HG03571 (cell line): Measurements from ENCODE around the gene CTNNA2.

Experiments used
- ATAC-seq: cut with Tn5 transposase; IDR thresholded peaks from one replicate; pipeline ENCODE4 v1.9.1; 2021; ENCODE audit not compliant: unreplicated experiment

Gene CTNNA2

GRCh38 chr2:79975791-79976565, 463.1 kb downstream of the CTNNA2 start:
- ATAC-seq, result no peak

DNA sequence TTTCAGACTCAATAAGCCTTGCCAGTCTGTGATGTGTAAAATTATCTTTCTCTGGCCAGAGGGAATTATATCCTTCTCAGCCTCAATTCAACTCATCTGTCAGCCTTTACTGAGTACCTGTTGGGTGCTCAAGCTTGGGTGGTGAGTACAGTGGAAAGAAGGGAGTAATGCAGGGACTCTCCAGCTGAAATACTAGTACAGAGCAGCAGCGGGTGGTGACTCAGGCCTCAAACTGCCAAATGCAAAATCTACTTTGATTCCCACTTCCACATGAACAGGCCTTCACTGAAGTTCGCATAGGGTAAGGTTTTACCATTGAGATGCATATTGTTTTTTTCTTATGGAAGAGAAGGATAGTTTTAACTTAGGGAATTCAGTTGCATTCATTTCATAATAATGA, 464.9 kb downstream of the CTNNA2 start:
- ATAC-seq, result no peak

DNA sequence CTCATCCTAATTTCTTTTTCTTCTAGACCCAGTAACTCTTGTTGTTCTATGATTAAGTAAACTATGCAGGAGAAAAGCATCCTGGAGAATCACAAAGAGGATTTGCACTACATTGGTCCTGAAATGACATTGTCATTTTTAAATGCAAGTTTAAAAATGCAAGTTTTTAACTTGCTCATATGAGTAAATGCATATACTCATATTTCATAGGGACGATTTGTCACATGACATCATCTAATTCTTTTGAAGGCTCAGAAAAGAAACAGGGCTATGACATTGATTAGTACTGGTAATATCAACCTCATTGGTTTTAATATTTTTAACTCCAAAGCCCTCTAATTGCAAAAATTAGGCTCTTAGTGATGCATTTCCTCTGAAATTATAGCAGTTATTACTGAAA, 467.3 kb downstream of the CTNNA2 start:
- no peak for ATAC-seq

DNA sequence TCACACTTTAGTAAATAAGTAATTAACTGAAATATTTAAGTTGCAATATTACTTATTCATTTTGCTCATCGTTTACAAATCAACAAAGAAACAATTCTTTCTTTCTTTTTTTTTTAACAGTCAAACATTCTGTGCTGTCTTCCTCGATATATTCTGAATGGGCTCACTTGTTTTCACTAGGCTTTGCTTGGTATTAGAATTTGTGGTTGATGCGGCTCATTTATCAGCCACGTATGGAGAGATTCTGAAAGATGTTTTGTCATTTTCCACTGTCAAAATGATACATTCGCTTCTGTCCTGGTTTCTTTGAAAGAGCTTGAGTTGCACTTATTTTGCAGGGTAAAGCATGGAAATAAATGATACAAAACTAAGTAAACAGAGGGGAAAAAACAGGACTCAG, 468.0 kb downstream of the CTNNA2 start:
- no peak for ATAC-seq

- ATAC-seq, result no peak
Observed at GRCh38 chr2:79981316-79981715, 468.5 kb downstream of the CTNNA2 start.

- ATAC-seq, result no peak
Observed at GRCh38 chr2:79982445-79982844, 469.6 kb downstream of the CTNNA2 start.

DNA sequence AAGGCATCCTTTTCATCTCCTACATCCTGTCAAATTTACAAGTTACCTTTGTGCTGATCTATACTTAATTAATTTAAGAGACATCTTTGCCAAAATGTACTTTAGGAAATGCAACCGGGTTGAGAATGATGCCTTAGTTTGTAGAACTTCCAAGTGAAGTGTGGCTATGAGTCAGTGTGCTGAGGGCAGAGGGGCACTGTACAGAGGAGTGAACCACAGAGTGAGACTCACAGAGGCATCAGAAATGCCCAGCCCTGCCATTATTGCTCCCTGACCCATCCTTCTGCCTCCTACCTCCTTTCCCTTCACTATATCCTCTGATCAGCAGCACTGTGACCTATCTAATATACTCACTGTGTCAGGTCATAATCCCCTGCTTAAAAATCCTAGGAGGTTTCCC, 471.6 kb downstream of the CTNNA2 start:
- ATAC-seq, result no peak

GRCh38 chr2:79985145-79985544, 472.3 kb downstream of the CTNNA2 start:
- no peak for ATAC-seq

DNA sequence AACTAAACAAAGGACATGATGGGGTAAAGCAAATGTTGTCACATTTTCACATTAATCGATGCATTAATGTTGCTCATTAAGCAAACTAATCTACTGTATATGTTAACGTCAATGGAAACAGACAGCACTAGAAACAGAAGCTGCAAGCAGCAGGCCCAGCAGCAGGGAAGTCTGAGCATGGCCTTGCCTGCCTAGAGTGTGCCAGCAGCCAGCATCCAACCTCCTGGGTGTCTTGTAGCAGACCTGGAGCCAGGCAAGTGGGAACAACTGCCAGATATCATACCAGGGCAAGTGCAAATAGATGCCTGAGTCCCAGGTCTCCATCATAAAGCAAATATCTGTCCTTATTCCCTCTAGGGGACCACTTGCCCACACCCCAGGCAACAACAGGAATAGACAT, 472.7 kb downstream of the CTNNA2 start:
- no peak for ATAC-seq

DNA sequence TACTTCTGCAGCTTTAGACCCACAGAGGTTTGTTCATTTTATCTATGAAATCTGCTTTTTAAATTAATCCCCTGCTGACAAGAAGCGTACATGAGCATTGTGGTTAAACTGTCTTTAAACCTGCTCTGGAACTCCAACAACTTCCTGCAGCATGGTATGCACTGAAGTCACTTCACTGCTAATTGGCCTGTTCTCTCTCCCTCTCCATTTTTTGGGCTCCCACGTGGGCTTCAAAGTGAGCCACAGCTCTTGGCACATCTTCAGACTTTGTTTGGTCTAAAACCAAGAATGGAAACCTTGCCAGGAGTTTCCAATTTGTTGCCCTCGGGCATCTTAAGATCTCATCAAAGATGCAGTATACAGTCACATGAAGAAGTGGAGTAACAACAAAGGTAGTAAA, 480.3 kb downstream of the CTNNA2 start:
- no peak for ATAC-seq

DNA sequence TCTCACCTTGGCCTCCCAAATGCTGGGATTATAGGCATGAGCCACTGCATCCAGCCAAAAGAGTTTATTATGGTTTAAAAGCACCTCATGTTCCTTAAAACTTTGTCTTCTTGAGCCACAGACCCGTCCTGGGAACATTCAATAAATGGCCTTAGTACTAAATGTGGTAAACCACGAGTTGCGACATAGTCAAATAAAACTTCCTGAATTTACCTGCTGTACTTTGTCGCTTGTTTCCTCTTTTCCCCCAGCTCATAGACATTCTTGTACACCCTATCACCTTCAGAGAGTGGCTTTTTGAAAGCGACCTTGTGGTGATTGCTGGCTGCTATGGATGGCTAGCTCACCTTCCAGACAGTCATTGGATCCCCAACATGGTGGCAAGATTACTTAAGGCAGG, 481.3 kb downstream of the CTNNA2 start:
- ATAC-seq, result no peak

DNA sequence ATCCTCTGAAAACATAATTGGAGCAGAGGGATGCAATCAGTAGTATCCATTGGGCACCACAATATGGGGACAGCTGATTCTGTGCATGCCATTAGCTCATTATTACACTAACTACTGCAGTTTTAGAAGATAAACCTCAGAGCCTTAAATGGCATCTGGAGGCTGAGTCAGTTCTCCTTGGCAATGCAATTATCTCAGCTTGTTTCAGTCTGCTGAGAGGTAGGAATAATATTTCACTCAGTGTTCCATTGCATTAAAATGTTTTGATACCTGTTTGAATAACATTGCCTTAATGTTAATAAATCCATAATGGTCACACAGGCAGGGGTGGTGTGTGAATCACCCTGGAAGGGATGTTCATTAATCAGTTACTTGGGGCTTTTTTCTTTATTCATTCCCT, 482.1 kb downstream of the CTNNA2 start:
- ATAC-seq, result no peak

- no peak for ATAC-seq
Observed at GRCh38 chr2:79996709-79997108, 483.9 kb downstream of the CTNNA2 start.

DNA sequence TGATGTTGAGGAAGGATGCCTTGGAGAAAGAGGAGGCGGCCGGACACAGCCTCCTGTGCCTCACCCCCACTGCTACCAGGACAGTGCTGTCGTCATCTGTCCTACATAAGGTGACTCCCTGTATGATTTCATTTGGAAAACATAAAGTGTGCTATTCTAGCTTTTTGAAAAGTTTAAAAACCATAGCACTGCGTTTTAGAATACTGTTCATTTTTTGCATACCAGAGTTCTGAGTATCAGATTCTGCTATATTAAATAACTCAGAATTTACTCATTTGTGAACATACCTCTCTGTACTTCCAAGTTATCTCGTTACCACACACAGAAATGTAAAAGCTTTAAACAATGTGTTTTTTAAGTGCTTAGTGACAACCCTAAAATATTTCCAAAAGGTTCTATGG, 488.9 kb downstream of the CTNNA2 start:
- no peak for ATAC-seq

DNA sequence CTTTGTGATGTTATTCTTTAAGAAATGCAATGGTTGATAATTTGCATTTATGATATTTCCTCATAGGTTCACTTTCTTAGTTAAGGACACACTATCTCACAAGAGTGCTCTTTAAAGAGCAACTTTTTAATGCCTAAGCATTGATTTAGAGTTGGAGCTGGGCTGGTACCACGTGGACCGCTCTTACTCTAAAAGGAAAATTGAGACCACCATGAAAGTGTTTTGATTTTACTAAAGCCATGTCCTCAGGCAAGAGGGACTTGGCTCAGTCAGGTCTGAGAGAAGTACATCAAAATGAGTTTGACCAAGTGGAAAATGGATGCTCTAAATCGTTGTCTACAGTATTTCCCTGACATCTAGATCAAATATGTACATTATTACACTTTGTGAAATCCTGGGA, 489.3 kb downstream of the CTNNA2 start:
- no peak for ATAC-seq

DNA sequence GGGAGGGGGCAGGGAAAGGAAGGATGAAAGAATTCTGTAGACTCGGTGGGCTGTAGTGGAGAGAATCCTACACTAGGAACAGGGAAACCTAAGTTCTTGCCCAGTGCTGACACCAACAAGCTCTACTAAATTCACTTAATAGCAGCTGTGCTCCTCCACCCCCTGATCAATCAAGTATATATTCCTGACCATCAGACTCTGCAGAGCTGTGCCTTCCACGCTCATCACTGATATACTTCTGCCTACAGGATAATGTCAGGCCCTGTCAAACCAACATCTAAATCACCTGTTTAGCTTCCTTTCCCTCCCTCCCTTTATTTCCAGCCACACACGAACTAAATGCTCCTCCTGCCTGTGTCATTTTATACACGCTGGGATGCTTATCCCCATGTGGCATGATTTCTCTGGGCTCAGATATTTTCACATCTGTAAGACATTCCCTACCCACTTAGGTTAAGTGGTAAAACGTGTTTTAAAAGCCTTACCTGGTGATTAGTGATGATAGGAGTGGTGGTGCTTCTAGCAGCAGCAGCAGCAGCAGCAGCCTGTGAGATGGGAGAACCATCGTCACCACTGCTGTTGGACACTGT, 489.8 kb downstream of the CTNNA2 start:
- ATAC-seq, result no peak

GRCh38 chr2:80007777-80008503, 495.1 kb downstream of the CTNNA2 start:
- ATAC-seq, result no peak

DNA sequence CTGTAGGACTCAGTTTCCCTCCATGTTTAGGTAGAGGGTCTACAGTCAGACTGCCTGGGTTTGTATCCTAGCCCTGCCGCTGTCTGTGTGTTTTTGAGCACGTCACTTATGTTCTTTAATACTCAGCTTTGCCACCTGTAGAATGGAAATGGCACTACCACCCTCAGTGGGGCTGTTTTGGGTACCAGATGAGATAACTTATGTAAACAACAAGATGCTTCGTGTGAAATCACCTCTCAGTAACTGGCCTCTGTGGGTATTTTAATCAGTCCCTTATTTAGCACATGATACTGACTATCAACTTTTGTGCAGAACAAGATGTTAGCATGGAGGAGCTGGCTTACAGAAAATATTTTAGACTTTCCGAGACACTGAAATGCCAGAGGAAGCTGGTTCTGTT, 495.7 kb downstream of the CTNNA2 start:
- no peak for ATAC-seq

GRCh38 chr2:80009211-80009610, 496.4 kb downstream of the CTNNA2 start:
- no peak for ATAC-seq

GRCh38 chr2:80012061-80012460, 499.2 kb downstream of the CTNNA2 start:
- ATAC-seq, result no peak

DNA sequence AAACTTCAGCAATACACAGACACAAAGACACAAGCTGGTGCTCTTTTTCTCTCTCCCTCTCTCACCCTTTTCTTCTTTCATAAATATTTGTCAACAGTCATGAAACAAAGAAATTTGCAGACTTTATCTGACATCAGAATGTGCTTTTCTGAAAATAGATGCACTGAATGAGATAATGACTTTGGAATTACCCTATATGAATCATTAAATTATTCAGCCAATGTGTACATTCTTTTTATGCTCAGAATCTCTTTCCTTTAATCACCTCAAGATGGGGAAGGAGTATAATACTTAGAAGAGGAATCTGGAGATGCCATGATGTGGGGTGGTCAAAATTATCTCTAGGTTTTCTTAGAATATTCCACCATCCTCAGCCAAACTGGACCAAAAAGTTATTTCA, 501.8 kb downstream of the CTNNA2 start:
- ATAC-seq, result no peak

GRCh38 chr2:80016171-80016570, 503.3 kb downstream of the CTNNA2 start:
- no peak for ATAC-seq
